ENCODE data around the gene HS3ST3A1.

The HS3ST3A1 gene

GRCh38 chr17:13484020-13484419, 117.7 kb downstream of the HS3ST3A1 start:
- no peak for DNase-seq

DNA sequence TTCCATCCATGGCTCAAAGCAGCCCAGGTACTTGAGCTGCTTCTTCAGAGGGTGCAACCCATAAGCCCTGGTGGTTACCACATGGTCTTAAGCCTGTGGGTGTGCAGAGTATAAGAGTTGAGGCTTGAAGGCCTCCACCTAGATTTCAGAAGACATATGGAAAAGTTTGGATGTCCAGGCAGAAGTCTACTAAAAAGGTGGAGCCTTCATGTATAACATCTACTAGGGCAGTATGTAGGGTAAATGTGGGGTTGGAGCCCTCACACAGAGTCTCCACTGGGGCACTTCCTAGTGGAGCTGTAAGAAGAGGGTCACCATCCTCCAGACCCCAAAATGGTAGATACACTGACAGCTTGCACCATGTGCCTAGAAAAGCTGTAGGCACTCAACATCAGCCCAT, 120.9 kb downstream of the HS3ST3A1 start:
- DNase-seq = no peak

GRCh38 chr17:13478326-13478830, 123.4 kb downstream of the HS3ST3A1 start:
- no peak for DNase-seq

DNA sequence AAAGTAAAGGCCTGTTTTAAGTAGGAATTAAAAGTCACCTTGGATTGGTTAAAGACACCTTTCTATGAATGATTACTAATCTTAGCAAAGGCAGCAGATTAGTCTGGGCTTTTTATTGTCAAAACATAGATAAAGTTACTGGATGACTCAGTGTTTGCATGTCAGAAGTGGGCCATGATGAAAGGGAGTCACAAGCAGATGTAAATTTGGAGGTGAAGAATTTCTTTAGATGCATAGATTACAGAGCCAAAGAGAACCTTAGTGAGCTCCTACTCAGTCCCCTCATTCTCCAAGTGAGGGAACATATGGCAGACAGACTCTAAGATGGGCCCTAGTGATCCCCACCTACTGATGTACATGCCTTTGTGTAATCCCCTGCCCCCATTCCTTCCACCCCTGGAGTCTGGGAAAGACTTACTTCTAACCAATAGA, 124.5 kb downstream of the HS3ST3A1 start:
- no peak for DNase-seq

DNA sequence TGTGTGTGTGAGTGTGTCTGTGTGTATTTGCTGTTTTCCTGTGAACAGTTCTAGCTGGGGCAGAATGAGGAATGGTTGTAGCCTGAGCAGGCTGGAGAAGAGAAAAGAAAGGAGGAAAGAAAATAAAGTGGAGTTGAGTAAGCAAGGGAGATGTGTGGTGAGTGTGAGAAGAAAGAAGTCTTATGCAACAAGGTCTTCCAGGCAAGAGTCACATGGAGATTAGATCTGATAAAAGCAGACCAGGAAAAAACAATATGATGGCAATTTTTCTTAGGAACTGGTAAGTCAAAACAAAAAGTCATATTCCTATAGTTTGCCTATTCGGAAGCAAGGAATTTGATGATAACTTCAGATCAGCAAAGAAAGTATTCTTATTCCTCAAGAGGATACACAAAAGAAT, 125.0 kb downstream of the HS3ST3A1 start:
- DNase-seq = no peak

DNA sequence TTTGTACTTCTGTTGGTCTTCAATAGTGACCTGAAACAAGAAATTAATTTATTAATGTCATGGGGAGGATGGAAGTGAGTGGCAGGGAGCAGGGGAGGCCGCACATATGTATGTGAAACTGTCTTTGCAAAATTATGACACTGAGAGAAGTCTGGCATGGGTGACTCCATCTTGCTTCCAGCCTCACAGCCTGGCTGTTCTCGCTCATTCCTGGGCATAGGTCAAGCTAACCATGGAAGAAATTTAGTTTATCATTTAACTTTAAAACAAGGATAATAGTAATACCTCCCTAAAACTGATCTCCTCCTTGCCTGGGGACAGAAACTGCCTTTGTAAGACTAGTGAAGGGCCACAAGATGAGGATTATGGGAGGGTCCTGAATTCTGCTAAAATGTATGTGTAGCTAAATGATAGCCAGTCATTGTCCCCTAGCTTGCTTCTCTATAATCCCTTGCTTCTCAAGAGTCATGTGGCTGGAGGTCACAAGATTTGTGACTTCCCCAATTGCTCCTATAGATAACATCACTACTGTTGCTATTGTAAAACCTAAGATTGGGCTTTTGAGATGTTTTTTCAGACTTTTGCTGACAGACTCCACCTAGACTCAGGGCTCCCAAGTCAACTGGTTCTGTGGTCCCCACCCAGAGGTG, 126.0 kb downstream of the HS3ST3A1 start:
- no peak for DNase-seq

DNA sequence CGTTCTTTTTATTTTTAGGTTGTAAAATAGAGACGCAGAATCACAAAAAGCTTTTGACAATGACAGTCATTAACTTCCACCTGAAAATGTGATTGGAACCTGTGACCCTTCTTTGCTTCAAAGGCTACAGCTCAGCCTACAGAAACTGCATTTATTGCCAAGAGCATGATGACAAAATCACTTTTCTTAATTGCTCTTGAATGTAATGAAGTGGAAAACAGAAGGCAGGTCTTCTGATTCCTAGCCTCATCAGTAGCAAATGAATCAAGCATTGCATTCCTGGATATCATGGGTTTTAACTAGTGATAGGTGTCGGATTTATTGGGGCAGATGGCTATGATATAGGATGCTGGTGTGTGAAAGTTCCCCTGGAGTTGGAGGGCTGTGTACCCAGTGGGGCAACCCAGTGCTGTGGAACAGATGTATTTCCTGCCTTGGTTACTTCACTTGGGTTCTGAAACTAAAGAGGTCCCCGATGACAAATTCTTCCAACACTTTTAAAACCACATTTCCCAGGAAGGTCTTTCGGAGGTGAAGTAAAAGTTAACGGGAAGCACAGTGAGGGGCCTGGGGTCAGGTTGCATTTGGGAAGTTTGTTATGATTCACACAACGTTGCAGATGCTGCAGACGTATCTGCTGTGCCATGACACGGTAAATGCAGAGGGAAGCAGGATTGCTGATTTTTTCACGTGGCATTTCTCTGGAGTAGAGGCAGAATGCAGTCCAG, 127.5 kb downstream of the HS3ST3A1 start:
- DNase-seq = no peak

- no peak for DNase-seq
Observed at GRCh38 chr17:13465678-13466077, 136.1 kb downstream of the HS3ST3A1 start.

DNA sequence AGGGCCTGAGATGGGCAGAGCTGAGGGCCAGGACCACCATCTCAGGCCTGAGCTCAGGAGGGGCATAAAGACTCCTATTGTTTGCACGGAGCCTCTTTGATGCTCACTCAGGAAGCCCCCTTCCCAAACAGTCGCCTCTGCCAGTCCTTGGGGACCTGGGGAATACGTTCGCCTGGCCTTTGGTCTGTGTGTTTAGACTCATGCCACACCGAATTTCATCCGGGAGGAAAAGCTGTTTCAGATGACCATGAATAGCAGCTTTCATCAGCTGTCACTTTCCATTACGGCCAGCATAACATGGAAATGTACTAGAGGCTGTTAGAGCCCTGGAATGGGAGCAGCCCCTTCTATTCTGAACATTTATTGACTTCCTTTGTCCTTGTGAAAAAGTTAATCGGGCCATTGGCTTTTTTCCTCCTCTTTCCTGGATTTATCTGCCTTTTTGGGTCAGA, 139.0 kb downstream of the HS3ST3A1 start:
- DNase-seq = no peak

DNA sequence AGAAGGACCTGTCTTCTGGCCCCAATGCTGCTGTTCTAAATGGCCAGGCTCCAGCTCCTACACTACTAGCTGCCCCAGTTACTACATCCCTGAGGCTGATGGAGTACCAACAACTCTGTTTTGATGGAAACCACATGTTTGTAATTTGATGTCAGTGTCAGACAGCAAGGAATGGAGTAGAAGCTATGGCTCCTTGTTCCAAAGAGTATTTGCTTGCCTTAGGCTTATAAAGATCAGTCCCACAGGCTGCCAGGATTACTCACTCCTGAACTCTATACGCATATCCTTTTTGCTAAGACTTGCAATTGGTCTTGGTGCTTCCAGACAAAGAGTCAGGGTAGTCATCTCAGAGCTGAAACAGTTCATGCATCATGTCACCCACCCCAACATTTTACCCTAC, 139.6 kb downstream of the HS3ST3A1 start:
- no peak for DNase-seq

GRCh38 chr17:13460261-13461000, 141.3 kb downstream of the HS3ST3A1 start:
- no peak for DNase-seq

GRCh38 chr17:13457783-13458182, 143.9 kb downstream of the HS3ST3A1 start:
- DNase-seq = no peak
